CD4-positive, alpha-beta T cell (primary cell): ENCODE results near the gene SLC12A7. TPM values are rescaled to one million over a fixed set of nuclear protein-coding genes. Genes with fewer than 3 reads are reported as not detected.
A peak's percentile ranks its signal among the peaks of the same experiment; 100 is the strongest.

ENCODE experiments used
- ATAC-seq: fragments of 200-7000 bp; cut with Tn5 transposase; one replicate; pipeline ENCODE4 v1.10.0; 2022; ENCODE audit warnings: mild to moderate bottlenecking; ENCODE audit not compliant: poor library complexity
- CTCF ChIA-PET: fragments of 350-600 bp; sonication (Branson Sonifier 250); formaldehyde crosslinking; loops from one replicate; lab custom pipeline; 2021; ENCODE audit warnings: antibody characterized with exemption, inconsistent platforms; lab: Charles Lee
- POLR2A ChIA-PET: fragments of 350-600 bp; sonication (Branson Sonifier 250); formaldehyde crosslinking; loops from one replicate; lab custom pipeline; 2021; ENCODE audit warnings: antibody characterized with exemption, inconsistent platforms; lab: Charles Lee
- DNase-seq, 14 experiments: peaks; one replicate each; pipeline ENCODE4 v3.0.0-alpha.2; 2013 to 2020; ENCODE audit warnings: mixed read lengths in 2 of 14
- H3K27ac ChIP-seq, 2 donors: one replicate each; pipeline versions ENCODE4 v1.5.1 to v1.7.0; 2013; ENCODE audit warnings: low read length in 2 of 2, low read depth in 1 of 2, mild to moderate bottlenecking in 1 of 2
- H3K27me3 ChIP-seq, 2 experiments: 1 replicate in 1 of 2; 2 replicates in 1 of 2; pipeline versions ENCODE4 v1.6.1 to v1.7.0; 2013; ENCODE audit warnings: low read length in 2 of 2, control low read depth in 1 of 2, mild to moderate bottlenecking in 1 of 2, moderate library complexity in 1 of 2; ENCODE audit not compliant: insufficient read depth in 2 of 2, control insufficient read depth in 1 of 2
- H3K36me3 ChIP-seq: one replicate; pipeline ENCODE4 v1.6.1; 2013; ENCODE audit warnings: low read length, control low read depth; ENCODE audit not compliant: insufficient read depth
- H3K4me1 ChIP-seq: one replicate; pipeline ENCODE4 v1.6.1; 2013; ENCODE audit warnings: low read length, control low read depth; ENCODE audit not compliant: insufficient read depth
- H3K4me3 ChIP-seq: one replicate; pipeline ENCODE4 v1.5.1; 2013; ENCODE audit warnings: mild to moderate bottlenecking, low read length, moderate library complexity
- H3K9me3 ChIP-seq, 2 experiments: 1 replicate in 1 of 2; 2 replicates in 1 of 2; pipeline versions ENCODE4 v1.6.1 to v1.7.0; 2013; ENCODE audit warnings: low read length in 2 of 2, mild to moderate bottlenecking in 2 of 2, control low read depth in 1 of 2, moderate library complexity in 1 of 2; ENCODE audit not compliant: control insufficient read depth in 1 of 2, insufficient read depth in 1 of 2
- H3K27ac Mint-ChIP-seq: one replicate; pipeline ENCODE4 v1.8.0; 2020; ENCODE audit warnings: mixed read lengths
- H3K27me3 Mint-ChIP-seq: one replicate; pipeline ENCODE4 v1.8.0; 2021; ENCODE audit warnings: mixed read lengths
- H3K36me3 Mint-ChIP-seq: one replicate; pipeline ENCODE4 v1.8.0; 2021; ENCODE audit warnings: low read depth, mixed read lengths
- H3K4me1 Mint-ChIP-seq: one replicate; pipeline ENCODE4 v1.8.0; 2021; ENCODE audit warnings: low read depth, mixed read lengths
- H3K4me3 Mint-ChIP-seq: one replicate; pipeline ENCODE4 v1.8.0; 2020; ENCODE audit warnings: mild to moderate bottlenecking, mixed read lengths
- H3K9me3 Mint-ChIP-seq: one replicate; pipeline ENCODE4 v1.8.0; 2020; ENCODE audit warnings: mixed read lengths
- intact Hi-C, 2 experiments: fragments of 100-400 bp; cut with DNase I in 1 of 2; cut with micrococcal nuclease in 1 of 2; formaldehyde crosslinking; loops; one replicate each; pipeline versions ENCODE4 v1.15.1 to v1.9.0; 2023 to 2025; cut with DNase I, micrococcal nuclease
- total RNA-seq, 174 experiments: library from RNA in 2 of 174; stranded (reverse) in 2 of 174; gene quantifications; one replicate each; pipeline ENCODE4 v1.2.3 and lab custom pipeline; 2021 to 2026
- TF ChIP-seq, protein P1 (sequence below): fragments of 200-600 bp; IDR thresholded peaks from one replicate; pipeline ENCODE4 v1.8.0; 2022; ENCODE audit warnings: antibody characterized with exemption, mild to moderate bottlenecking

SLC12A7 gene
- total RNA-seq, 2 experiments from 2014 or later = 47.9 to 51.7 TPM

- H3K27ac Mint-ChIP-seq = peak overlapping the region; percentile 99
- ATAC-seq (no peak), DNase-seq (peak in 2 of 14 experiments; percentile 11 to 57)
- no peak overlapping the region for H3K4me3 ChIP-seq
- TF ChIP-seq, protein P1, sequence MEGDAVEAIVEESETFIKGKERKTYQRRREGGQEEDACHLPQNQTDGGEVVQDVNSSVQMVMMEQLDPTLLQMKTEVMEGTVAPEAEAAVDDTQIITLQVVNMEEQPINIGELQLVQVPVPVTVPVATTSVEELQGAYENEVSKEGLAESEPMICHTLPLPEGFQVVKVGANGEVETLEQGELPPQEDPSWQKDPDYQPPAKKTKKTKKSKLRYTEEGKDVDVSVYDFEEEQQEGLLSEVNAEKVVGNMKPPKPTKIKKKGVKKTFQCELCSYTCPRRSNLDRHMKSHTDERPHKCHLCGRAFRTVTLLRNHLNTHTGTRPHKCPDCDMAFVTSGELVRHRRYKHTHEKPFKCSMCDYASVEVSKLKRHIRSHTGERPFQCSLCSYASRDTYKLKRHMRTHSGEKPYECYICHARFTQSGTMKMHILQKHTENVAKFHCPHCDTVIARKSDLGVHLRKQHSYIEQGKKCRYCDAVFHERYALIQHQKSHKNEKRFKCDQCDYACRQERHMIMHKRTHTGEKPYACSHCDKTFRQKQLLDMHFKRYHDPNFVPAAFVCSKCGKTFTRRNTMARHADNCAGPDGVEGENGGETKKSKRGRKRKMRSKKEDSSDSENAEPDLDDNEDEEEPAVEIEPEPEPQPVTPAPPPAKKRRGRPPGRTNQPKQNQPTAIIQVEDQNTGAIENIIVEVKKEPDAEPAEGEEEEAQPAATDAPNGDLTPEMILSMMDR = no peak
- no peaks in the 10 kb centered on the region for H3K27me3 Mint-ChIP-seq
- H3K4me3 Mint-ChIP-seq = peak overlapping the region; percentile 84
- intact Hi-C loops = loop anchor here in 1 of 2 experiments (2.0 kb wide), 1 partner anchor 31 kb away; no protein-coding TSS in a partner anchor
- H3K27me3 ChIP-seq = no peaks in the 10 kb centered on the region
- peaks cover 69% of the 10 kb centered on the region for H3K4me1 Mint-ChIP-seq
- peaks cover 87% of the 10 kb centered on the region for H3K4me1 ChIP-seq
- H3K36me3 Mint-ChIP-seq = peaks cover 14% of the 10 kb centered on the region
- H3K27ac ChIP-seq = peak overlapping the region; percentile 29 to 81
- H3K9me3 Mint-ChIP-seq = no peaks in the 10 kb centered on the region
- ChIA-PET POLR2A (interaction anchor here (0.7 kb wide), 1 partner anchor 208 kb away, joined by 3 read pairs; no protein-coding TSS in a partner anchor), CTCF (interaction anchor here (1.0 kb wide), 1 partner anchor 33 kb away, joined by 3 read pairs; no protein-coding TSS in a partner anchor)
- H3K36me3 ChIP-seq = peaks cover 11% of the 10 kb centered on the region
- H3K9me3 ChIP-seq = no peaks in the 10 kb centered on the region
Observed at GRCh38 chr5:1107167-1108022, 4.5 kb downstream of the SLC12A7 start.

GRCh38 chr5:1106385-1107166 lies 5.3 kb downstream of the SLC12A7 start:
- ATAC-seq = no peak
- H3K4me3 Mint-ChIP-seq = peak overlapping the region; percentile 91

More at GRCh38 chr5:1106385-1107166, 5.3 kb downstream of the SLC12A7 start:
- Histone ChIP-seq H3K36me3 (peaks cover 11% of the 10 kb centered on the region), H3K4me3 (no peak overlapping the region), H3K27ac (peak overlapping the region; percentile 29 to 81), H3K4me1 (peaks cover 95% of the 10 kb centered on the region), H3K27me3 (no peaks in the 10 kb centered on the region), H3K9me3 (no peaks in the 10 kb centered on the region)
- ChIA-PET CTCF (interaction anchor here (0.7 kb wide), 2 partner anchors 215 to 237 kb away, joined by 3 to 4 read pairs; no protein-coding TSS in a partner anchor), POLR2A (interaction anchor here (0.7 to 1.6 kb wide), 10 partner anchors 12 to 693 kb away, joined by 3 to 12 read pairs (median 3); partner anchors contain the start of gene MRPL36)
- H3K27ac Mint-ChIP-seq = peak overlapping the region; percentile 99
- TF ChIP-seq, protein P1 = no peak
- intact Hi-C loops = no loop called here
- H3K9me3 Mint-ChIP-seq = no peaks in the 10 kb centered on the region
- no peaks in the 10 kb centered on the region for H3K27me3 Mint-ChIP-seq
- DNase-seq = peak in 4 of 14 experiments; percentile 17 to 72 (median 38)
- H3K4me1 Mint-ChIP-seq = peaks cover 77% of the 10 kb centered on the region
- H3K36me3 Mint-ChIP-seq = peaks cover 14% of the 10 kb centered on the region
